ENCODE measurements around the gene MRFAP1.

DNA sequence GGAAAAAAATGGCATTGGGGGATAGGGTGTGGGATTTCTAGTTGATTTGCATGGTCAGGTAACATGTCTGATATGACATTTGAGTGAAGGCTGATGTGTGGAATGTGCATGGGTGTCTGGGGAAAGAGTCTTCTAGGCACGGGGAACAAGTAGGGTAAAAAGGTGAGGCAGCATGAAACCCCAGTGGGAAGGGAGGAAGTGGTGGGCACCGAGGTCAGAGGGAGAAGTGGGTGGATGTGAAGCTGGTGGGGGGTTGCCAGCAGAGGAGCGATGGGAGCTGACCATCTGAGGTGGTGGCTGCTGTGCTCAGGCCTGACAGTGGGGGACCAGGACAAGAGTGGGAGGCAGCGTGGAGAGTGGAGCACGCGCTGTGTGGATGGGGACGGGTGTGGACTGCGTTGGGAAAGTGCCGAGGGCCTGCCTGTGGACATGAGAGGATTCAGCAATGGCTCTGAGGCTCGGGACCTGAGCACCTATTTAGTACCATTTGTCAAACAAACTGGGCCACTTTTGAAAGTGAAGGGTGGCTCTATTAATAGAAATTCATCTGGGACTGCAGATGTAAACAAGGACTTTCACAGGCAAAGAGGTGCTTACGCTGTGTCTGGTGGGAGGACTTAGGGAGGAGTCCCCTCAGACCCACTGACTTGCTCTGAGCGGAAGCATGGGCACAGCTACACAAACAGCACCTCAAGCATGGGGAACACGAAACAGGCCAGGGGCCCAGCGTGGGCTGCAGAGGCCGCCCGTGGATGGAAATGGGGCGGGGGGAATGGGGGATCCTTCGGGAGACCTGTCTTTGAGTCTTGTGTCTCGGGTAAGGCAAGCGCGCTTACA lies 36.5 kb downstream of the MRFAP1 start:
- TF ChIP-seq, protein P1, sequence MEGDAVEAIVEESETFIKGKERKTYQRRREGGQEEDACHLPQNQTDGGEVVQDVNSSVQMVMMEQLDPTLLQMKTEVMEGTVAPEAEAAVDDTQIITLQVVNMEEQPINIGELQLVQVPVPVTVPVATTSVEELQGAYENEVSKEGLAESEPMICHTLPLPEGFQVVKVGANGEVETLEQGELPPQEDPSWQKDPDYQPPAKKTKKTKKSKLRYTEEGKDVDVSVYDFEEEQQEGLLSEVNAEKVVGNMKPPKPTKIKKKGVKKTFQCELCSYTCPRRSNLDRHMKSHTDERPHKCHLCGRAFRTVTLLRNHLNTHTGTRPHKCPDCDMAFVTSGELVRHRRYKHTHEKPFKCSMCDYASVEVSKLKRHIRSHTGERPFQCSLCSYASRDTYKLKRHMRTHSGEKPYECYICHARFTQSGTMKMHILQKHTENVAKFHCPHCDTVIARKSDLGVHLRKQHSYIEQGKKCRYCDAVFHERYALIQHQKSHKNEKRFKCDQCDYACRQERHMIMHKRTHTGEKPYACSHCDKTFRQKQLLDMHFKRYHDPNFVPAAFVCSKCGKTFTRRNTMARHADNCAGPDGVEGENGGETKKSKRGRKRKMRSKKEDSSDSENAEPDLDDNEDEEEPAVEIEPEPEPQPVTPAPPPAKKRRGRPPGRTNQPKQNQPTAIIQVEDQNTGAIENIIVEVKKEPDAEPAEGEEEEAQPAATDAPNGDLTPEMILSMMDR (conservative IDR thresholded peaks at IDR 0.05; ENCODE audit: low read depth, low read length), result no peak
- TF ChIP-seq POLR2A (IDR thresholded peaks at IDR 0.05; ENCODE audit: low read depth, low read length) (no peak), MAFK (IDR thresholded peaks at IDR 0.05; ENCODE audit: low read depth, low read length) (no peak), RAD21 (IDR thresholded peaks at IDR 0.05; ENCODE audit: low read length) (no peak), BHLHE40 (IDR thresholded peaks at IDR 0.05; ENCODE audit: low read depth, low read length) (no peak), MAZ (IDR thresholded peaks at IDR 0.05; ENCODE audit: borderline replicate concordance, low read depth, low read length) (no peak), SMC3 (IDR thresholded peaks at IDR 0.05; ENCODE audit: low read depth, low read length) (no peak), MXI1 (IDR thresholded peaks at IDR 0.05; ENCODE audit: borderline replicate concordance, low read depth, low read length) (no peak), NFE2L2 (IDR thresholded peaks at IDR 0.05; ENCODE audit: low read depth, low read length) (no peak), RFX5 (IDR thresholded peaks at IDR 0.05; ENCODE audit: low read depth, low read length) (no peak), CHD1 (IDR thresholded peaks at IDR 0.05; ENCODE audit: low read depth, low read length) (no peak)
- TF ChIP-seq, protein P2, sequence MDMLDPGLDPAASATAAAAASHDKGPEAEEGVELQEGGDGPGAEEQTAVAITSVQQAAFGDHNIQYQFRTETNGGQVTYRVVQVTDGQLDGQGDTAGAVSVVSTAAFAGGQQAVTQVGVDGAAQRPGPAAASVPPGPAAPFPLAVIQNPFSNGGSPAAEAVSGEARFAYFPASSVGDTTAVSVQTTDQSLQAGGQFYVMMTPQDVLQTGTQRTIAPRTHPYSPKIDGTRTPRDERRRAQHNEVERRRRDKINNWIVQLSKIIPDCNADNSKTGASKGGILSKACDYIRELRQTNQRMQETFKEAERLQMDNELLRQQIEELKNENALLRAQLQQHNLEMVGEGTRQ (IDR thresholded peaks at IDR 0.05; ENCODE audit: low read depth, low read length), result no peak
